Esophagus muscularis mucosa (tissue), 3 donors: ENCODE data around the gene APMAP.

Source experiments
- POLR2A ChIP-seq: fragments of 450-650 bp; IDR thresholded peaks from one replicate; pipeline ENCODE4 v1.6.1; 2017; ENCODE audit warnings: antibody characterized with exemption, moderate library complexity, mild to moderate bottlenecking, low read depth
- POLR2AphosphoS5 ChIP-seq, 2 donors: sonication (generic); formaldehyde crosslinking; IDR thresholded peaks; one replicate each; pipeline ENCODE4 v1.6.1; 2017; ENCODE audit warnings: antibody characterized with exemption in 2 of 2
- TF ChIP-seq, protein P1 (sequence below), 3 experiments: fragments of 200-600 bp in 2 of 3; fragments of 450-650 bp in 1 of 3; sonication (generic) in 2 of 3; IDR thresholded peaks; one replicate each; pipeline ENCODE4 v1.5.1; 2017 to 2019; ENCODE audit warnings: antibody characterized with exemption in 3 of 3, mild to moderate bottlenecking in 2 of 3, moderate library complexity in 1 of 3

DNA sequence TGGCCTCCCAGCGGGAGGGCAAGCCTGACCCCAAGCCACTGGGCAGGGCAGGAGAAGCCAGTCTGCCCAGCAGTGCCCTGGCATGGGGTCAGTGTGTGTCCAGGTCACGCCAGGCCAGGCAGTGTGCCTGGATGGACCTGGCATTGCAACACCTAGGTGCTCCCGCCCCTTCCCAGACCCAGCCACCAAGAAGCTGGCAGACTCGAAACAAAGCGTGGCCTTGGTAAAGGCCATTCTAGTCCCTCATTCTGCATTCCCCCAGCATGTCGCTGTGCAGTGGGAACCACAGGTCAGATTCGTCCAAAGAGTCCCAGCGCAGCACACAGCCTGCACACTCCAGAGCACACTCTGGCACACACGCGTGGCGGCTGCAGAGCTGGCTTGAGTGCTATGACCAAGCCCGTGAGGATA, 19.3 kb upstream of the APMAP start:
- TF ChIP-seq, protein P1, sequence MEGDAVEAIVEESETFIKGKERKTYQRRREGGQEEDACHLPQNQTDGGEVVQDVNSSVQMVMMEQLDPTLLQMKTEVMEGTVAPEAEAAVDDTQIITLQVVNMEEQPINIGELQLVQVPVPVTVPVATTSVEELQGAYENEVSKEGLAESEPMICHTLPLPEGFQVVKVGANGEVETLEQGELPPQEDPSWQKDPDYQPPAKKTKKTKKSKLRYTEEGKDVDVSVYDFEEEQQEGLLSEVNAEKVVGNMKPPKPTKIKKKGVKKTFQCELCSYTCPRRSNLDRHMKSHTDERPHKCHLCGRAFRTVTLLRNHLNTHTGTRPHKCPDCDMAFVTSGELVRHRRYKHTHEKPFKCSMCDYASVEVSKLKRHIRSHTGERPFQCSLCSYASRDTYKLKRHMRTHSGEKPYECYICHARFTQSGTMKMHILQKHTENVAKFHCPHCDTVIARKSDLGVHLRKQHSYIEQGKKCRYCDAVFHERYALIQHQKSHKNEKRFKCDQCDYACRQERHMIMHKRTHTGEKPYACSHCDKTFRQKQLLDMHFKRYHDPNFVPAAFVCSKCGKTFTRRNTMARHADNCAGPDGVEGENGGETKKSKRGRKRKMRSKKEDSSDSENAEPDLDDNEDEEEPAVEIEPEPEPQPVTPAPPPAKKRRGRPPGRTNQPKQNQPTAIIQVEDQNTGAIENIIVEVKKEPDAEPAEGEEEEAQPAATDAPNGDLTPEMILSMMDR (IDR thresholded peaks at IDR 0.05): no peak
- no peak for TF ChIP-seq POLR2AphosphoS5 (IDR thresholded peaks at IDR 0.05)
- no peak for TF ChIP-seq POLR2A
